Nephron (organoid): ENCODE measurements around the gene TNFRSF1B.

Experiments used
- H3K27ac Mint-ChIP-seq, 3 experiments: 2 replicates each; pipeline ENCODE4 v1.8.0; 2020; ENCODE audit warnings: mixed read lengths in 3 of 3, mild to moderate bottlenecking in 2 of 3, moderate library complexity in 1 of 3
- H3K27me3 Mint-ChIP-seq: 2 replicates; pipeline ENCODE4 v1.8.0; 2021; ENCODE audit warnings: low read depth, mild to moderate bottlenecking, moderate library complexity, mixed read lengths
- H3K36me3 Mint-ChIP-seq: 2 replicates; pipeline ENCODE4 v1.8.0; 2020; ENCODE audit warnings: low read depth, mixed read lengths
- H3K4me1 Mint-ChIP-seq: 2 replicates; pipeline ENCODE4 v1.8.0; 2020; ENCODE audit warnings: mixed read lengths
- H3K4me3 Mint-ChIP-seq, 3 experiments: 2 replicates each; pipeline ENCODE4 v1.8.0; 2020; ENCODE audit warnings: mild to moderate bottlenecking in 3 of 3, mixed read lengths in 3 of 3, moderate library complexity in 2 of 3
- H3K9me3 Mint-ChIP-seq: 2 replicates; pipeline ENCODE4 v1.8.0; 2020; ENCODE audit warnings: mixed read lengths
- TF ChIP-seq, protein P1 (sequence below), 3 experiments: fragments of 200-600 bp; sonication (generic); IDR thresholded peaks; one replicate each; pipeline ENCODE4 v1.5.0; 2021; ENCODE audit warnings: antibody characterized with exemption in 3 of 3; ENCODE audit not compliant: unreplicated experiment in 3 of 3

TNFRSF1B gene

DNA sequence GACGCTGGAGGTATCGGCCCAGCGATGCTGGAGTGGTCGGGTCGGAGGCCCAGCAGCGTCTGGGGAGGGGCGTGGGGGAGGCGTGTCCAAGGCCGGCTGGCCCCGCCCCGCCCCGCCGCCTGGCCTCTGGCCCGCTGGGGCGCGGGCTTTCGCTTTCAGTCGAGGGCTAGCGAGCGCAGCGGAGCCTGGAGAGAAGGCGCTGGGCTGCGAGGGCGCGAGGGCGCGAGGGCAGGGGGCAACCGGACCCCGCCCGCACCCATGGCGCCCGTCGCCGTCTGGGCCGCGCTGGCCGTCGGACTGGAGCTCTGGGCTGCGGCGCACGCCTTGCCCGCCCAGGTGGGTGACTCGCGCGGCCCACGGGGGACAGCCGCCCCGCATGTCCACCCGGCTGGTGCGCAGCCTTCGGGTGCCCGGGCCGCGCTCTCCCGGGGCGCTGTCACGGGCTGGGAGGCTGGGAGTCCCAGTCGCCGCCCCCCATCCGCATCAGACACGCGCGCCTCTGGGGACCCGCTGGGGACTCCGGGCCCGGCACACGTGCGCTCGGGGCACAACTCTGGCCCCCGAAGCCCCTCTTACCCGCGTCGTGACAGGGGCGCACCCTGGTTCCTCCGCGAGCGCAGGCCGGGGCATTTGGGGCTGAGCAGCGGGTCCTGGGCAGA is at the start of gene TNFRSF1B:
TSS of gene TNFRSF1B (plus strand) at position 158 of the 659 bp plus-strand sequence. CDS start at position 259, 101 bp downstream.
- H3K9me3 Mint-ChIP-seq = no peaks in the 10 kb centered on the region
- peak within 1 kb of the TSS; percentile 83 to 90 (median 87) for H3K4me3 Mint-ChIP-seq
- peak within 1 kb of the TSS in 2 of 3 experiments; percentile 53 to 69 for H3K27ac Mint-ChIP-seq
- no peaks in the 10 kb centered on the region for H3K36me3 Mint-ChIP-seq
- TF ChIP-seq, protein P1, sequence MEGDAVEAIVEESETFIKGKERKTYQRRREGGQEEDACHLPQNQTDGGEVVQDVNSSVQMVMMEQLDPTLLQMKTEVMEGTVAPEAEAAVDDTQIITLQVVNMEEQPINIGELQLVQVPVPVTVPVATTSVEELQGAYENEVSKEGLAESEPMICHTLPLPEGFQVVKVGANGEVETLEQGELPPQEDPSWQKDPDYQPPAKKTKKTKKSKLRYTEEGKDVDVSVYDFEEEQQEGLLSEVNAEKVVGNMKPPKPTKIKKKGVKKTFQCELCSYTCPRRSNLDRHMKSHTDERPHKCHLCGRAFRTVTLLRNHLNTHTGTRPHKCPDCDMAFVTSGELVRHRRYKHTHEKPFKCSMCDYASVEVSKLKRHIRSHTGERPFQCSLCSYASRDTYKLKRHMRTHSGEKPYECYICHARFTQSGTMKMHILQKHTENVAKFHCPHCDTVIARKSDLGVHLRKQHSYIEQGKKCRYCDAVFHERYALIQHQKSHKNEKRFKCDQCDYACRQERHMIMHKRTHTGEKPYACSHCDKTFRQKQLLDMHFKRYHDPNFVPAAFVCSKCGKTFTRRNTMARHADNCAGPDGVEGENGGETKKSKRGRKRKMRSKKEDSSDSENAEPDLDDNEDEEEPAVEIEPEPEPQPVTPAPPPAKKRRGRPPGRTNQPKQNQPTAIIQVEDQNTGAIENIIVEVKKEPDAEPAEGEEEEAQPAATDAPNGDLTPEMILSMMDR (IDR thresholded peaks at IDR 0.05; ENCODE audit: unreplicated experiment in 3 of 3) = no peak
- peaks cover 47% of the 10 kb centered on the region for H3K27me3 Mint-ChIP-seq
- H3K4me1 Mint-ChIP-seq = peaks cover 20% of the 10 kb centered on the region

DNA sequence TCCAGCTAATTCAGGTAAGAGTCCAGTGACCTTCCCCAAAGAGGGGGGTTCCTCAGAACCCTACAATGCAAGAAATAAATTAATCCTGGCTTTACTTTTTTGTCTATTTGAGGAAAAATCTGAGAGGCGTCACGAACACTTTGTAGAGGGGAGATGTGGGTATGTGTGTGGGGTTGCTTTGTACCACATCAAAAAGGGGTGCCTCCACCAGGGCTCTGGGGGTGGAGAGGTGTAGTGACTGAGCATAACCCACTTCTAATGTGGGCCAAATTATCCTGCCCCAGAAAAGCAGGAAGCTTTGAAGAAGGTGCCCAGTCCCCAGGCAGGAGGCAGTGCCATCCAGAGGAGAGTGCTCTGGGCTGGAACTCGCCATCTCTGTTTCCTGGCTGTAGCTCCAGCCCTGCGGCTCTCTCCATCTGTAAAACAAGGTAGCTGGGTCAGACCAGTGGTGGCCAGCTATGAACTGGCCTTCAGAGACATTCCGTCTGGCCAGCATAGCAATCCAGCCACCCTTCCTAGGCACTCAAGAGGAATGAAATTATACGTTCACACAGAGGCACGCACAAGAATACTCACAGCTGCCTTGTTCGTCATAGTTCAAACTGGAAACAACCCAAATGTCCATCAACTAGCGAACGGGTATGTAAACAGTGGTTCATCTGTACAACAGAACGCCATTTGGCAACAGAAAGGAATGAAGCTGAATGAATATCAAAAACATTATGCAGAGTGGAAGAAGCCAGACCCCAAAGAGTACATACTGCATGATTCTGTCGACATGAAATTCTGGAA is 45.4 kb upstream of the TNFRSF1B start:
- Mint-ChIP-seq H3K36me3 (no peaks in the 10 kb centered on the region), H3K27ac (no peak overlapping the region), H3K4me3 (no peak overlapping the region), H3K9me3 (peaks cover 2% of the 10 kb centered on the region), H3K4me1 (peaks cover 4% of the 10 kb centered on the region), H3K27me3 (peaks cover 18% of the 10 kb centered on the region)
- TF ChIP-seq, protein P1 (IDR thresholded peaks at IDR 0.05; ENCODE audit: unreplicated experiment in 3 of 3) = no peak

DNA sequence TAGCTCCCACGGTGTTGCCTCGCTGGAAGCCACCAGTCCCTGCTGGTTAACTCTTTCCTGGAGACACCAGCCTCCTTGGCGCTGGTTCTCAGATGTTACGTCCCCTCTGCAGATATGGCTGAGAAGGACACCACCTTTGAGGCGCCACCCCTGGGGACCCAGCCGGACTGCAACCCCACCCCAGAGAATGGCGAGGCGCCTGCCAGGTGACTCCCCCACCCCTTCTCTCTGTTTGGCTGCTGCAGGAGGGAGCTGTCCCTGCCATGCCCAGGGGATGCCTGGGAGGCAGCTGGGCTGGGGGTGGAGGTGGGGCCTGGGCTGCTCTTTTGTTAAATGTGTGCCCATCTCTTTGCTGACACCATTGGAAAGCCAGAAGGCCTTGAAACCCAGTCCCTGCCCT is 43.6 kb upstream of the TNFRSF1B start:
- H3K4me1 Mint-ChIP-seq = peaks cover 4% of the 10 kb centered on the region
- no peak overlapping the region for H3K27ac Mint-ChIP-seq
- H3K4me3 Mint-ChIP-seq = no peak overlapping the region
- TF ChIP-seq, protein P1 (IDR thresholded peaks at IDR 0.05; ENCODE audit: unreplicated experiment in 3 of 3) = no peak
- no peaks in the 10 kb centered on the region for H3K36me3 Mint-ChIP-seq
- peaks cover 2% of the 10 kb centered on the region for H3K9me3 Mint-ChIP-seq
- H3K27me3 Mint-ChIP-seq = peaks cover 18% of the 10 kb centered on the region

DNA sequence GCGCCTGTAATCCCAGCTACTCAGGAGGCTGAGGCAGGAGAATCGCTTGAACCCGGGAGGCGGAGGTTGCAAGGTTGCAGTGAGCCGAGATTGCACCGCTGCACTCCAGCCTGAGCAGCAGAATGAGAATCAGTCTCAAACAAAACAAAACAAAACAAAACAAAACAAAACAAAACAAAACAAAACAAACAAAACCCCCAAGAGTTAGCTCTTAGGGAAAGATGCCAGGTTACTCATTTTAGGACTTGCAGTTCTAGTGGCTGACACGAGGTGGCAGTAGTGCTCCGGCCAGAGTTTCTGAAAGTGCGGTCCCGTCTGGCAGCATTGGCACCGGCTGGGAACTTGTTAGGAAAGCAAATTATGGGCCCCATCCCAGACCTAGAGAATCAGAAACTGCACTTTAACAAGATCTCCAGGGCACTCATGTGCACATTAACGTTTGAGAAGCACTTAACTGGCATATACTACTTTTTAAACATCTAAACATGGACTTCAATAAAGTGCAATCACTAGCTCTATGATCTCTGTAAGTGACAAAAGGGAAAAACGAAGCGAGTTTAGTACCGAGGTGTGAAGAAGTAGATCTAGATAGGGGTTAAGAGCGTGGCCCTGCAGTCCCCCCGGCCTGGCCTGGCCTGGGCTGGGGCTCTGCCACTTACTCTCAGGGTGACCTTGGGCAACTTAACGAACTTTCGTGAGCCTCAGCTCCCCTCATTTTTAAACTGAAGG is 41.9 kb upstream of the TNFRSF1B start:
- TF ChIP-seq, protein P1 (IDR thresholded peaks at IDR 0.05; ENCODE audit: unreplicated experiment in 3 of 3) = peak; percentile 95 to 97 (median 96)
- H3K9me3 Mint-ChIP-seq = no peaks in the 10 kb centered on the region
- H3K27me3 Mint-ChIP-seq = peaks cover 14% of the 10 kb centered on the region
- no peak overlapping the region for H3K27ac Mint-ChIP-seq
- H3K4me3 Mint-ChIP-seq = no peak overlapping the region
- H3K36me3 Mint-ChIP-seq = no peaks in the 10 kb centered on the region
- peaks cover 8% of the 10 kb centered on the region for H3K4me1 Mint-ChIP-seq

DNA sequence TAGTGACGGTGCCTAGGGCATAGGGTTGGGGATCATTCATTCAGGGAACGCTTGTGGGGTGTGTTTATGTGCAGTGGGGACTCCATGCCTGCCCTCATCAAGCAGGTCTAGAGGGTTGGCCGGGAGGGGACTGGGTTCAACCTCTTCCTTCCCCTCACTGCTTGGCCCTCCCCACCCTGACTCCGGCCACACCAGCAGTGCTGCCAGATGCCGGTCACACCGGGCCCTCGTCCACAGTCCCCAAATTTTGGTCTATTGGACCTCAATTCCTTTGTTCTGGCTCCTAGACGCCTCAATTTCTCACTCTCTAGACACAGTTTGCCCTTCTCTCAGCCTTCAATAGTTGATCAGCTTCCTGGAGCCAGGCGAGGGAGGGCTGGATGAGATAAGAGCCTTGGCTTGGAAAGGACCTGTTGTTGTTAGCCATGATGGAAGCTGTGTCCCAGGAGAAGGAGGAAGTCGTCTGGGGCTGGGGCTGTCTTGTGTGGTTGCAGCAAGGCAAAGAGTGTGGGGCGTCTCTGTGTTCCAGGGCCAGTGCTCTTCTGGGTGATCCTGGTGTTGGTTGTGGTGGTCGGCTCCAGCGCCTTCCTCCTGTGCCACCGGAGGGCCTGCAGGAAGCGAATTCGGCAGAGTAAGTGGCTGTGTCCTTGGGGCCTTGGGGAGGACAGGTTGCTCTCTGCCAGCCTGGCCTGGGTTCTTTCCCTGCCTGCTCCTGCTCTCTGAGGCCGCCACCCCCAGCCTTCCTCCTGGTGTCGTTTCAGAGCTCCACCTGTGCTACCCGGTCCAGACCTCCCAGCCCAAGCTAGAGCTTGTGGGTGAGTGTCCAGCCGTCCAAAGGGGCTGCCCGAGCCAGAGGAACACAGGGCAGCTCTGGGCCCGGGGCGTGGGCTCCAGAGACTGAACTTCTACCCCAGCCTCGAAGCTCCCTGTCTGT is 41.1 kb upstream of the TNFRSF1B start:
- Mint-ChIP-seq H3K4me3 (no peak overlapping the region), H3K27me3 (peaks cover 14% of the 10 kb centered on the region), H3K36me3 (no peaks in the 10 kb centered on the region), H3K9me3 (no peaks in the 10 kb centered on the region), H3K4me1 (peaks cover 12% of the 10 kb centered on the region), H3K27ac (no peak overlapping the region)
- TF ChIP-seq, protein P1 (IDR thresholded peaks at IDR 0.05; ENCODE audit: unreplicated experiment in 3 of 3) = no peak
